CD14-positive monocyte (primary cell): Measurements from ENCODE around the gene SNAP29. TPM values are rescaled to one million over a fixed set of nuclear protein-coding genes. Genes with fewer than 3 reads are reported as not detected.
A peak's percentile ranks its signal among the peaks of the same experiment; 100 is the strongest.

Experiments used
- DNase-seq, 3 donors: peaks; one replicate each; pipeline ENCODE4 v3.0.0-alpha.2; 2011 to 2022
- H2AFZ ChIP-seq: 2 replicates; pipeline ENCODE4 v1.6.0; 2012; ENCODE audit warnings: mild to moderate bottlenecking, low read depth, low read length, inconsistent platforms; ENCODE audit not compliant: insufficient read depth, poor library complexity, severe bottlenecking
- H3K27ac ChIP-seq, 2 donors: 1 replicate in 1 of 2; 2 replicates in 1 of 2; pipeline ENCODE4 v1.5.1; 2012 to 2013; ENCODE audit warnings: low read length in 2 of 2, control low read depth in 1 of 2, inconsistent platforms in 1 of 2, low read depth in 1 of 2, mild to moderate bottlenecking in 1 of 2
- H3K27me3 ChIP-seq, 2 donors: one replicate each; pipeline versions ENCODE4 v1.6.0 to v1.6.1; 2011 to 2013; ENCODE audit warnings: low read length in 2 of 2; ENCODE audit not compliant: control insufficient read depth in 2 of 2, insufficient read depth in 2 of 2
- H3K36me3 ChIP-seq, 2 donors: replicated peaks in 1 of 2; 1 replicate in 1 of 2; 2 replicates in 1 of 2; pipeline versions ENCODE4 v1.5.1 to v1.6.1; 2012 to 2013; ENCODE audit warnings: low read length in 2 of 2, control low read depth in 1 of 2, inconsistent platforms in 1 of 2, mild to moderate bottlenecking in 1 of 2; ENCODE audit not compliant: insufficient read depth in 2 of 2, control insufficient read depth in 1 of 2
- H3K4me1 ChIP-seq, 2 donors: 1 replicate in 1 of 2; 2 replicates in 1 of 2; pipeline versions ENCODE4 v1.5.1 to v1.6.1; 2012 to 2013; ENCODE audit warnings: low read length in 2 of 2, control low read depth in 1 of 2, inconsistent platforms in 1 of 2, mild to moderate bottlenecking in 1 of 2, moderate library complexity in 1 of 2; ENCODE audit not compliant: insufficient read depth in 2 of 2, control insufficient read depth in 1 of 2
- H3K4me2 ChIP-seq: replicated peaks from 2 replicates; pipeline ENCODE3; 2012; ENCODE audit warnings: low read length, moderate library complexity, mild to moderate bottlenecking; ENCODE audit not compliant: poor library complexity, severe bottlenecking; ENCODE audit errors: extremely low read depth
- H3K4me3 ChIP-seq, 3 experiments: fragments of 200-600 bp in 1 of 3; sonication (generic) in 1 of 3; replicated peaks in 1 of 3; 1 replicate in 2 of 3; 2 replicates in 1 of 3; pipeline ENCODE4 v1.5.1; 2011 to 2013; ENCODE audit warnings: low read length in 3 of 3, mild to moderate bottlenecking in 3 of 3, control low read depth in 2 of 3, low read depth in 2 of 3, inconsistent platforms in 1 of 3, moderate library complexity in 1 of 3
- H3K79me2 ChIP-seq: 2 replicates; pipeline ENCODE4 v1.6.0; 2012; ENCODE audit warnings: mild to moderate bottlenecking, control low read depth, inconsistent platforms, low read length, moderate library complexity; ENCODE audit not compliant: insufficient read depth
- H3K9ac ChIP-seq: 2 replicates; pipeline ENCODE4 v1.6.0; 2017; ENCODE audit warnings: low read length, mild to moderate bottlenecking; ENCODE audit not compliant: insufficient read depth, poor library complexity, severe bottlenecking
- H3K9me3 ChIP-seq, 2 donors: replicated peaks in 1 of 2; 1 replicate in 1 of 2; 2 replicates in 1 of 2; pipeline versions ENCODE4 v1.5.1 to v1.6.1; 2012 to 2013; ENCODE audit warnings: low read length in 2 of 2, control low read depth in 1 of 2; ENCODE audit not compliant: control insufficient read depth in 1 of 2, insufficient read depth in 1 of 2
- H4K20me1 ChIP-seq: 2 replicates; pipeline ENCODE4 v1.6.0; 2012; ENCODE audit warnings: mild to moderate bottlenecking, low read length, control low read depth, moderate library complexity; ENCODE audit not compliant: insufficient read depth
- H3K27ac Mint-ChIP-seq, 7 donors: one replicate each; pipeline ENCODE4 v1.8.0; 2020; ENCODE audit warnings: mild to moderate bottlenecking in 7 of 7, mixed read lengths in 7 of 7, moderate library complexity in 6 of 7, inconsistent platforms in 2 of 7
- H3K27me3 Mint-ChIP-seq, 3 donors: one replicate each; pipeline ENCODE4 v1.8.0; 2021 to 2022; ENCODE audit warnings: low read depth in 3 of 3, mild to moderate bottlenecking in 3 of 3, mixed read lengths in 3 of 3, moderate library complexity in 3 of 3, inconsistent platforms in 1 of 3
- H3K36me3 Mint-ChIP-seq, 2 donors: one replicate each; pipeline ENCODE4 v1.8.0; 2020; ENCODE audit warnings: mixed read lengths in 2 of 2, inconsistent platforms in 1 of 2, mild to moderate bottlenecking in 1 of 2
- H3K4me1 Mint-ChIP-seq: one replicate; pipeline ENCODE4 v1.8.0; 2020; ENCODE audit warnings: mild to moderate bottlenecking, mixed read lengths
- H3K4me3 Mint-ChIP-seq, 2 donors: one replicate each; pipeline ENCODE4 v1.8.0; 2020; ENCODE audit warnings: mild to moderate bottlenecking in 2 of 2, mixed read lengths in 2 of 2, moderate library complexity in 1 of 2
- H3K9me3 Mint-ChIP-seq, 7 donors: one replicate each; pipeline ENCODE4 v1.8.0; 2020 to 2022; ENCODE audit warnings: mixed read lengths in 7 of 7, mild to moderate bottlenecking in 6 of 7, moderate library complexity in 6 of 7, inconsistent platforms in 2 of 7
- CTCF ChIP-seq: fragments of 200-600 bp; IDR thresholded peaks from one replicate; pipeline ENCODE4 v1.8.0; 2022; ENCODE audit warnings: antibody characterized with exemption, mild to moderate bottlenecking
- WGBS: methylation state at CpG from one replicate; pipeline ENCODE4 v1.1.5; 2013; ENCODE audit warnings: missing lambda C conversion rate; ENCODE audit not compliant: insufficient coverage; 5-methylcytosine and 5-hydroxymethylcytosine counted together
- intact Hi-C, 2 donors: fragments of 100-400 bp; cut with micrococcal nuclease; formaldehyde crosslinking; loops; one replicate each; pipeline versions ENCODE4 v1.15.0 to v1.15.1; 2023
- polyA plus RNA-seq, 3 donors: library from polyadenylated mRNA; depleted of rRNA in 1 of 3; unstranded in 2 of 3; stranded (reverse) in 1 of 3; fragments of 300-500 nt in 2 of 3; fragments of >200 nt in 1 of 3; fragmentation: Illumina TruSeq in 2 of 3; gene quantifications; 1 replicate in 2 of 3; 2 replicates in 1 of 3; pipeline ENCODE4 v1.2.3, GENCODE V29; 2012 to 2021

Gene SNAP29
- polyA plus RNA-seq, 3 donors, result 22.3 to 32.8 (median 28.9) TPM

GRCh38 chr22:20839837-20840645 lies 18.8 kb upstream of the SNAP29 start:
- Histone ChIP-seq H3K9me3 (no peaks in the 10 kb centered on the region), H3K27ac (no peak overlapping the region), H3K4me2 (no peak overlapping the region), H3K9ac (no peak overlapping the region), H3K79me2 (peaks cover 72% of the 10 kb centered on the region), H3K36me3 (peaks cover 0 to 4% of the 10 kb centered on the region in 2 donors), H4K20me1 (peaks cover 91% of the 10 kb centered on the region), H3K27me3 (no peaks in the 10 kb centered on the region), H3K4me1 (peaks cover 8 to 9% of the 10 kb centered on the region in 2 donors), H3K4me3 (no peak overlapping the region), H2AFZ (no peak overlapping the region)
- Mint-ChIP-seq H3K27ac (peak overlapping the region in 2 of 7 donors; percentile 6 to 31), H3K4me3 (no peak overlapping the region), H3K27me3 (peaks cover 0 to 2% (median 1%) of the 10 kb centered on the region in 3 donors), H3K9me3 (peaks cover 0 to 2% (median 0%) of the 10 kb centered on the region in 7 donors), H3K4me1 (peaks cover 22% of the 10 kb centered on the region), H3K36me3 (peaks cover 9 to 15% of the 10 kb centered on the region in 2 donors)
- intact Hi-C loops, result no loop called here
- WGBS, result 64% methylated on average over 2 of the region's 3 CpGs
- DNase-seq, result no peak
- TF ChIP-seq CTCF, result no peak

GRCh38 chr22:20840646-20841371 lies 18.0 kb upstream of the SNAP29 start:
- Histone ChIP-seq H3K36me3 (no peaks in the 10 kb centered on the region), H3K4me3 (no peak overlapping the region), H3K9me3 (no peaks in the 10 kb centered on the region), H3K9ac (no peak overlapping the region), H2AFZ (no peak overlapping the region), H3K4me2 (no peak overlapping the region), H3K27me3 (no peaks in the 10 kb centered on the region), H3K4me1 (peaks cover 8 to 9% of the 10 kb centered on the region in 2 donors), H3K79me2 (peaks cover 76% of the 10 kb centered on the region), H3K27ac (no peak overlapping the region), H4K20me1 (peaks cover 91% of the 10 kb centered on the region)
- DNase-seq, result no peak
- no peak overlapping the region for H3K4me3 Mint-ChIP-seq
- no peaks in the 10 kb centered on the region for H3K9me3 Mint-ChIP-seq
- peak overlapping the region in 2 of 7 donors; percentile 31 to 58 for H3K27ac Mint-ChIP-seq
- 90% methylated on average over 6 of the region's 8 CpGs for WGBS
- TF ChIP-seq CTCF, result no peak
- peaks cover 7 to 9% of the 10 kb centered on the region in 2 donors for H3K36me3 Mint-ChIP-seq
- peaks cover 22% of the 10 kb centered on the region for H3K4me1 Mint-ChIP-seq
- intact Hi-C loops, result no loop called here
- H3K27me3 Mint-ChIP-seq, result peaks cover 0 to 2% (median 1%) of the 10 kb centered on the region in 3 donors
